ENCODE results near the gene GPR61.

Gene GPR61

GRCh38 chr1:109539676-109540075, at the start of gene GPR61:
Gene GPR61 (plus strand): TSS chr1:109539872. CDS start chr1:109543023, 3,151 bp downstream.
- no peak for DNase-seq (ENCODE audit: low spot score)

DNA sequence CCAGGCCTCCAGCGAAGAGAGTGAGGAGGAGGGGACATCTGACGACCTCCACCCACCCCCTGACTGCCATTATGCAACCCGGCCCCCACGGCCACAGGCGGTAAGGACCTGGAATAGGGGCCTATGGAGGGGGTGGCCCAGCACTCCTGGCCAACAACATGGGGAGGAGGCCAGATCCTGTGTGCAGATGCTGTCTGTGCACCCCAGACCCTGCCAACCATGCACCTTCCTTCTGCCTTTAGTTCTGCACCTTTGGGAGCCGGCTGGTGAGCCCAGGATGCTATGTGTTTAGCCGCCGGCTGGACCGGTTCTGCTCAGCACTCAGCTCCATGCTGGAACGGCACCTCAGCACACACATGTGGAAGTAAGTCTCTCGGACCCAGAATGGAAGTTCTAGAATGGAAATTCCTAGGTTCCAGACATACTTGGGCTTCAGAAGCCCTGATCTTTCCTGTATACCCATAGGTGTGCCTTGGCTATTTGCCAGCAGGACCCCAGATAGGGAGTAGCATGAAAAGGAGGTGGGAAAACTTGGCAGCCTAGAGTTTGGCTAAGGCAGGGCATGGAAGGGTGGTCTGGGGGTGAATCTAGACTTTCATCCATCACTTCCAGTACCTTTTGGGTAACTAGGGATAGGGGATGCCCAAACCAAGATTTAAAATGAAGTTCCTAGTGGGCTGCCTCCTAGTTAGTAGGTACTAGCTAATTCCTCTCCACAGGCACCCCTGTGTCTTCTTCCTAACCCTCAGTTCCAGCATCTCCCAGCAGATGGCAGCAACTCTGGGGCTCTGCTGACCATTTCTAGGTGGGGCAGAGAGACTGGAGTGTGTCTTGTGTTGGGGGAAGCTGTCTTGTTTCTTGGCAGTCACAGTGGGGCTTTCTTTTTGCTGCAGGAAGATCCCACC, 49.4 kb upstream of the GPR61 start:
- DNase-seq (ENCODE audit: low spot score): peak; percentile 81

- DNase-seq (ENCODE audit: low spot score): no peak
Measured at GRCh38 chr1:109490934-109491302, 48.8 kb upstream of the GPR61 start.

- no peak for DNase-seq (ENCODE audit: low spot score)
Measured at GRCh38 chr1:109491372-109491771, 48.3 kb upstream of the GPR61 start.

GRCh38 chr1:109492779-109493178, 46.9 kb upstream of the GPR61 start:
- DNase-seq (ENCODE audit: low spot score): no peak

GRCh38 chr1:109493227-109493626, 46.4 kb upstream of the GPR61 start:
- DNase-seq (ENCODE audit: low spot score): no peak

DNA sequence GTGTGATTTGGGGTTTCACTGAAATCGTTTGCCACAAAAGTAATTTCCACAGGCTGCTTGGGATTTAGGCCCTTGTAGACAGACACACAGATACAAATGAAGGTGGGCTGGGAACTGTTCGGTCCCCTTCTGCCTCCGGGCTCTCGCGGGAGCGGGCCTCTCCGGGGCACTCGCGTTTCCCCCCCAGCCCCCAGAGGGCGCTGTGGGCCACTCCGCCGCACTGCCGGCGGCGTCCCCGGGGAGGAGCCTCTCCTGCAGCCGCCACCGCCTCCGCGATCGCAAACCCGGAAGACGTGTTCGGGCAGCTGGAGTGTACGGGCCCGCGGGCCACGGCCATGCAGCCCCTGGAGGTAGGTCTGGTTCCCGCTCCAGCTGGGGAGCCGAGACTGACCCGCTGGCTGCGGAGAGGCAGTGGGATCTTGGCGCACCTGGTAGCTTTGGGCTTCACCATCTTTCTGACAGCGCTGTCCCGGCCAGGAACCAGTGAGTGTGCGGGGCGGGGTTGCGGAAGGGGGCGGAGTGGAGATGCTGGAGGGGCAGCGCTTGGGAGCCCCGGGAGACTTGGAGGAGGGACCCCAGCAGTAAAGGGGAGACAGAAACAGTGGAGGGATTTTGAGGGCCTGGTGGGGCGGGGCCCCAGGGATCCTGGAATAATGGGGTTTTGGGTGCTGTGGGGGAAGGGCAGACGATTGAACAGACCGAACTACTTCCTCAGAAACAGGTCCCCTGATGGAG, 45.7 kb upstream of the GPR61 start, which contains the start of gene CYB561D1:
Gene CYB561D1 (plus strand): TSS at position 290 of the 735 bp plus-strand sequence. CDS start 46 bp downstream, at position 336.
- peak; percentile 91 for DNase-seq (ENCODE audit: low spot score)

DNA sequence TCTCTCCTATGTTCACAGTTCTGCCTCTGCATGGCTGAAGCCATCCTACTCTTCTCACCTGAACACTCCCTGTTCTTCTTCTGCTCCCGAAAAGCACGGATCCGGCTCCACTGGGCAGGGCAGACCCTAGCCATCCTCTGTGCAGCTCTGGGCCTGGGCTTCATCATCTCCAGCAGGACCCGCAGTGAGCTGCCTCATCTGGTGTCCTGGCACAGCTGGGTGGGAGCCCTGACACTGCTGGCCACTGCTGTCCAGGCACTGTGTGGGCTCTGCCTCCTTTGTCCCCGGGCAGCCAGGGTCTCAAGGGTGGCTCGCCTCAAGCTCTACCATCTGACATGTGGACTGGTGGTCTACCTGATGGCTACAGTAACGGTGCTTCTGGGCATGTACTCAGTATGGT, 43.9 kb upstream of the GPR61 start:
- no peak for DNase-seq (ENCODE audit: low spot score)

- no peak for DNase-seq (ENCODE audit: low spot score)
Measured at GRCh38 chr1:109497449-109498160, 42.1 kb upstream of the GPR61 start.

DNA sequence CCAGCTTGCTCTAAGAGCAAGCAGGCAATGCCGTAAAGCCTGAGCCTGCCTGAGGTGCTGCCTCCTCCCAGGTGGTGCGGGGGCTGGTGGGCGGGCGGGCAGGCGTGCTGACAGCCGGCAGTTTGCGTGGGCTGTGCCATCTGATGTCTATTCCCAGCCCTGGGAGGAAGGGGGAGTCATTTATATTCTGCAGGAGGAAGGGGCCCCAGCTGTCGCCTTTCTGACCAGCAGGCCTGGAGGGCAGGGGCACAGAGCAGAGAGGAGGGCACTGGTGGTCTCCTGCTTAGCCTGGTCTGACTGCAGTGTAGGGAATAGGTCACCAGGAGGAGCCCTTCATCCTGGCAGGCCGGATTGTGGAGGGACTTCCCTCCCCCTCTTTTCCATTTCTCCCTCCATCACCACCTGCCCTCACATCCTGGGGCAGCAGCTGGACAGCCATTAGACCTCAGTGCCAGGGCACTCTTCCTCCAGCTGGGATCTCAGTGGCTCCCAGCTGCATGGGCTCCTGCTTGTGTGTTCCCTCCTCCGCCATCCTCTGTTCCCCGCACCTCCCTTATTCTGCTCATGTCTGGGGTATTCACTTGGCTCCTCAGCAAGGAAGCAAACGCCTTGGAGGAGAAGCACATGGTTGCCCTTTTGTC, 41.4 kb upstream of the GPR61 start:
- DNase-seq (ENCODE audit: low spot score): peak; percentile 56

GRCh38 chr1:109499081-109499480, 40.6 kb upstream of the GPR61 start:
- no peak for DNase-seq (ENCODE audit: low spot score)

DNA sequence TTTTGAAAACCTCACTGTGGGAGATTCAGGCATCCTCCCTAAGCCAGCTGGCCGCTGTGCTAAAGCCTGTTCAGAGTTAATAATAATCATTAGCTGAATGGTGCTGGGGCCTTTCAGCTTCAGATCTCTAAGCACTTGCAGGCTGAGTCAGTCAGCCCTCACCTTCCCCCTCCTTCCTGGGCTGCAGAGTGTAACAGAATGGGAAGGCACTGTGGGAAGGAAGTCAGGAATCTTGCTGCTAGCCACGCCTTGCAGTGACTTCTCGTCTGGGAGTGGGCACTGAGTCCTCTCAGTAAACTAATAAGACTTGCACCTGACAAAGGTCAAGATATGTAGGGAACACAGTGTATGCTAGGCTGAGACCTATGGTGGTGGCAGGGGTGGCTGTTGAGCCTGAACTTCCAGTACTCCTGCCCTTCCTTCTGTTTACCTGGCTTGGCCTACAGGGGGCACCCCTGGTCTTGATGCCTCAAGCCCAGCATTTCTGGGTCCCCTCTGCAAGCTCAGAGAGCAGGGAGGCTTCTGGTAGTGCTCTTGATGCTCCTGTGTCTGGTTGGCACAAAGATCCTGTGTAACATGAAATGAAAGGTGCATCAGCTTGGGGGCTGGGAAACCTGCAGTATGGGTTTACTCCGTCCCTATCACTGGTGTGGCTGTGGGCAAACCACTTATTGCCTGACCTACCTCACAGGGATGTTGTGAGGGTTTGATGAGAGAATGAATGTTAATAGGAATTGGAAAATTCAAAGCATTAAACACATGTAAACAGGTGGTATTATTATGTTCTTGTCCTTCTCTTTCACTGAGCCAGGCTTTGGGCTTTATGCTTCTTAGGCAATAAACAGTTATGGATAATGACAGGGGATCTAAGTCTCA, 39.8 kb upstream of the GPR61 start:
- DNase-seq (ENCODE audit: low spot score): no peak

DNA sequence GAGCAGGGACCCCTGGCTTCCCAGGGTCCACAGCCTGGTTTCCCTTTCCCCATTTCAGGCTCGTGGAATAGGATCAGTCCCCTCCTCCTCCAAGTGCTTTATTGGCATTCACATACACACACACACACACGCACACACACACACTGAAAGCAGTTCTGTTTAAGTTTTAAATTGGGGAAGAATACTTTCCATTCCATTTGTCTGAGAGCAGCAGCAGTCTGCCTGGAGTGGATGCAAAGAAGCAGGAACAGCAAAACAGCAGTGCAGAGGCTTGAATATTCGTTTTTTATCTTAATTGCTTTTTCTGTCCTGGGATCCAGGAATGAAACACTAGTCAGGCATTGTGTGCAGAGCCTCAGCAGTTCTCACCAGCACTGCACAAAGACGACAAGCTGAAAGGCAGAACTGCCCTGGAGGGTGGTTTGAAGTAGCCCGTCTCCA, 38.7 kb upstream of the GPR61 start:
- DNase-seq (ENCODE audit: low spot score): peak; percentile 62

GRCh38 chr1:109501644-109502363, 37.9 kb upstream of the GPR61 start:
- no peak for DNase-seq (ENCODE audit: low spot score)

GRCh38 chr1:109502364-109502851, 37.3 kb upstream of the GPR61 start:
- DNase-seq (ENCODE audit: low spot score): no peak

GRCh38 chr1:109503935-109504334, 35.7 kb upstream of the GPR61 start:
- DNase-seq (ENCODE audit: low spot score): no peak

- DNase-seq (ENCODE audit: low spot score): no peak
Measured at GRCh38 chr1:109504974-109505373, 34.7 kb upstream of the GPR61 start.

GRCh38 chr1:109508001-109508872, 31.4 kb upstream of the GPR61 start:
- DNase-seq (ENCODE audit: low spot score): no peak

DNA sequence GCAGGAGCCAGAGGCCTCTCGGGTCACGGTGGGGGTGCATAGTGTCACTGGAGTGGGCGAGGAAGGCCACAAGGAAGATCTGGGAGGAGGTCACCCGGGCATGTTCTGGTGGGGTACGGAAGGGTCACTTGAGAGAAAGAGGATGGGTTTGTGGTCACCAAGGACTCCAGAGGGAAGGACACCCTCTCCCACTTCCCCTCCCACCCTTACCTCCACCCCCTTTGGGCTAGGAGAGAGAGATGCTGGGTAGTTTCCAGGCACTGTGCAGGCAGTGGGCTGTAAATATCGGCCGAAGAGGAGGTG, 30.8 kb upstream of the GPR61 start:
- DNase-seq (ENCODE audit: low spot score): no peak
